Stimulated activated CD4-positive, alpha-beta T cell treated with anti-CD3 and anti-CD28 coated beads, Interleukin-1b, Interleukin-23, amount 100 ng/mL, for 24 hours (primary cell): Measurements from ENCODE around the gene LINGO1.

Experiments
- DNase-seq, 4 experiments: peaks; one replicate each; pipeline ENCODE4 v3.0.0-alpha.2; 2020; ENCODE audit warnings: low read depth in 4 of 4, low spot score in 1 of 4

Gene LINGO1

GRCh38 chr15:77657634-77658238 lies 25.0 kb upstream of the LINGO1 start:
- DNase-seq: no peak

DNA sequence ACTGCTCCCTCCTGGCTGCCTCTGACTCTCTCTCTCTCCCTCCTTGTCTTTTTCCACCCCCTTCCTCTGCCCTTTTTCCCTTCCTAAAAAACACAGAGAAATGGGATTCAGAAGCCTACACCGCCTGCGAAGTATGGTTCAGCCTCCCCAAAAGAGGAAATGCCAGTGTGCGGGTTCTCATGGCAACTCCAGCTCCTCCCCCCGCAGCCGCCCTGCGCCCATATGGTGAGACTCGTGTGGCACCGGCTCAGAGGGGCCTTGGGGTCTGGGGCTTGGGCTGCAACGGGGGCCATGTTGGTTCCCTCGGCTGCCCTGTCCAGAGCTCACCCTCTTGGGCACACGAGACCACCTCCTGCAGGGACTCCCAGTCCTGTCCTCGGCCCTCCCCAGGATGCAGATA lies 23.6 kb upstream of the LINGO1 start:
- no peak for DNase-seq

GRCh38 chr15:77654975-77655374 lies 22.3 kb upstream of the LINGO1 start:
- DNase-seq: no peak

GRCh38 chr15:77653832-77654480 lies 21.2 kb upstream of the LINGO1 start:
- no peak for DNase-seq

GRCh38 chr15:77650265-77650664 lies 17.6 kb upstream of the LINGO1 start:
- peak in 1 of 4 experiments; percentile 14 for DNase-seq

DNA sequence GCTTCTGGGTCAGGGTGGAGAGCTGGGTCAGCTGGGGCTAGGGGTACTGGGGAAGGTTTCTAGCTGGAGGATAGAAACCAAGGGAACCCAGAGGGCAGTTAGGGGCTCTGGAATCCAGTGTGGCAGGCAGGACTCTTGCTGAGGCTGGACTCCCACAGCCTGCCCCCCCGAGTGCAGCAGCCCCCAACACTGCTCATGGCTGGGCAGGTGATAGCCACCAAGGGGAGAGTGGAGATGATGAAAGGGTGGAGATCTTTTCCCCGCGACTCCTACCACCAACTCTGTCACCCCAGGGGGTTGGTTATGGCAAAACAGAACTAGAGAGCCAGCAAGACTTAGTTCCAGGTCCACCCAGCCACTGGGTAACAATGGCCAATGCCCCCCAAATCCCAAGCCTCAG lies 16.9 kb upstream of the LINGO1 start:
- no peak for DNase-seq

DNA sequence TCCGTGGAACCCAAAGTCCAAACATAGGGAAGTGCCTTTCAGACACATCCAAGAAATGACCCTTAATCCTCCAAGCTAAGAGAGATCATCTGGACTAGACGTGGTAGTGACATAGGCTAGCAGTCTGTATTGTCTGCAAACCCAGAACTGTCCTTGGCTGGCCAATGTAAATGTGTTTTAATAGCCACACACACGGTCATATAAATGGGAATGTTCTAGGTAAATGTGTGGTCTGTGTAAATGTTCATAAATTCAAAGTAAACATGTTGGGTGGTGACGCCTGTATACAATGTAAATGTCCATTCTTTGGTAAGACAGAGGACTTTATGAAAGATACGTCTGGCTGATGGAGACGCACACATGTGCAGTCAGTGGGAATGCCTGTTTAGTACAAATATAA lies 16.3 kb upstream of the LINGO1 start:
- DNase-seq: no peak

- DNase-seq: no peak
Observed at GRCh38 chr15:77647961-77648360, 15.2 kb upstream of the LINGO1 start.

DNA sequence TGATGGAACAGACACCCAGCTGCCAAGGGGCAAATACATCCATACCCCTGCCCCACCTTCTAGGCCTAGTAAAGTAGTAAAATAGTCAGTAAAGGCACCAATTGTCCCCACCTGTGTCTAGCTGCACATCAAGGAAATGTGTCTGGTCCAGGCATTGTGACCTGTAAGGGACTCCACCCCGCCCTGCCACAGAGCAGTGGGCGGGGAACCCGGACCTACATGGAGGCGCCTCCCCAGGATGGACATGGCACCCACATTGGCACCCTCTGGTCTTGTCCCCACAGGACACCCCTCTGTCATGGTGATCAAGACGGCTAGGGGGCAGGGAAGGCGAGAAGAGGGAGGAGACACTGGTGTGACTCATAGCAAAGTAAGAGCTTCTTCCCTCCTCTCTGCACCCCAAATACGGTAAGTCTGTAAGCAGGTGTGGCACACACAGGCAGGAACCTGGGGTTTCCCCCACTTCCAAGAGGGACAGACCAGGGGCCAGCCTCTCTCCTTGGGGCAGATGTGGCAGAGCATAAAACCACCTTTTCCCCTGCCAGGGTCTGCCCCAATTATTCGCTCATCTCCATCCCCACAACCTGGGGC lies 13.5 kb upstream of the LINGO1 start:
- no peak for DNase-seq

GRCh38 chr15:77645602-77646001 lies 12.9 kb upstream of the LINGO1 start:
- DNase-seq: no peak

DNA sequence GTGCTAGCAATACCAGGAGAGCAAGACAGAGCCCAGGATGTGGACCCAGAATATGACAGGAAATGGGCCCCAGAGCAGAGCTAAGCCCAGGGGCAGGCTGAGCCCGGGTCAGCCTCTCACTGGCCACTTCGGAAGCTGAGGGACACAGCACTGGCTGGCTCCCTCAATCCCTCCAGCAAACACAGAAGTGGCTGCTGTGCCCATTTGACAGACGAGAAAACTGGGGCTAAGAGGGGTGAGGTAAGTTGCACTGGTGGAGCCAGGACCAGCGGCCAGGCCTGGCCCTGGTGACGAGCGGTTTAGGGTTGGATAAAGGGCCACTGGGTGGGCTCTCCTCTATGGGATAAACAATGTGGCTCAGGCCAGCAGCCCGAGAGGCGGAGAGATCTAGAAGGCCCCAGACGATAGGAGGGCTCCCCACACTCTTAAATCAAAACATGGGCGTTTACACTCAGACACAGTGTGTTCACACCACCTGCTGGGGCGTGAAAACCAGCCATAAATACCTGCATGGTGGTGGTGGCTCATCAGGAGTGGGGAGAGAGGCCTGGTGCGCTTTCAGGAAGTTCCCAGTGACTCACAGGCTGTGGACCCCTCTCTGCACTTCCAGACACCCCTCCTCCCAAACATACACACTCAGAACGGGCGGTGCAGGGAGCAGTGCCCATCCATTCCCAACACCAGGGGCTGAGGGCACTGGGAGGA lies 12.0 kb upstream of the LINGO1 start:
- DNase-seq: no peak

- DNase-seq: no peak
Observed at GRCh38 chr15:77643764-77644163, 11.1 kb upstream of the LINGO1 start.

GRCh38 chr15:77642793-77643430 lies 10.2 kb upstream of the LINGO1 start:
- no peak for DNase-seq

DNA sequence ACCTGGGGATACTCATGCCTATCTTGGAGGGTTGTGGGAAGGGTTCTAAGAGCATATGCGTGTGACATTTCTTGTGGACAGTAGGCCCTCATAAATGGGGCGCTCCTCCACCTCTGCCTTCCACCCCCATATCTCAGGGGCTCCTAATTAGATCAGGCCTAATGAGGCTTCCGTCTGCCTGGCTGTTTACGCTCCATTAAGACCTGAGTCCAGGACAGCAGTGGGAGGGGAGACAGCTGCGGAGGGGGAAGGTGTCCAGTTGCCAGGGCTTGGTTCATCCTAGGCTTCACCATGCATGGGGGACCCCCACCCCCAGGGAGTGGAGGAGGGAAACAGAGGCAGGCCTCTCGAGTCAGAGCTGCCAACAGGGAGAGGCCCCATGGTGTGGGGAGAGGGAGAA lies 9.3 kb upstream of the LINGO1 start:
- no peak for DNase-seq

DNA sequence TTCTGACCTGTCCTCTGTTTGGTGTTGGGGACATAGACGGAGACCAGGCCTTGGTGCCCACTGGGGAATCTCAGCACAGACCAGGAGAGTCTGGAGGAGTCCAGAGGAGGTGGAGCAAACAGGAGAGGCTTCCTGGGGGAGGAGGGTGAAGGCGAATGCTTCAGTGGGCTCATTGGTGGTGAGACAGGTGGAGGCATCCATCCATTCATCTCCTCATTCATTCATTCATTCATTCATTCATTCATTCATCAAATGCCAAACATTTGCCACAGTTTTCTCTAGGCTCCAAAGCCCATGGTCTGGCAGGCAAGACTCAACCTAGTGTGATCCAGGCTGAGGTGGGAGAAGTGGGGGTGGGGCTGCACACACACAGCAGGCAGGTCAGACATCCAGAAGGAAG lies 7.9 kb upstream of the LINGO1 start:
- DNase-seq: no peak

DNA sequence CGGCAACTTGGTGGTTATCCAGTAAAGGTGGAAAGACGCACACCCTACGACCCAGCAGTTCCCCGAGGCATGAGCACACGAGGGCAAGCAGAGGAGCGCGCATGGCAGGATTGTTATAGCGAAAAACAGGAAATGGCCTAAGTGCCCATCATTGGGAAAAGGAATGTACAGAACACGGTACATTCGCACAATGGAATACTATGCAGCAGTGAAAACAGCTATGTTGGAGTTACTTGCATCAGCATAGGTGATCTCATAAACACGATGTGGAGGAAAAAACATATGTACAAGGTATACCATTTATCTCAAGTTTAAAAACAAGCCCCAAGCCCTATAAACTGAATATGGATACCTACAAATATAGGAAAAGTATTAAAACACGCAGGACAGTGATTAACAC lies 6.7 kb upstream of the LINGO1 start:
- DNase-seq: no peak

- no peak for DNase-seq
Observed at GRCh38 chr15:77637851-77638692, 5.4 kb upstream of the LINGO1 start.

- DNase-seq: no peak
Observed at GRCh38 chr15:77636209-77636608, 3.5 kb upstream of the LINGO1 start.

- DNase-seq: peak; percentile 20 to 57 (median 40)
Observed at GRCh38 chr15:77634266-77634962, 1.7 kb upstream of the LINGO1 start.

DNA sequence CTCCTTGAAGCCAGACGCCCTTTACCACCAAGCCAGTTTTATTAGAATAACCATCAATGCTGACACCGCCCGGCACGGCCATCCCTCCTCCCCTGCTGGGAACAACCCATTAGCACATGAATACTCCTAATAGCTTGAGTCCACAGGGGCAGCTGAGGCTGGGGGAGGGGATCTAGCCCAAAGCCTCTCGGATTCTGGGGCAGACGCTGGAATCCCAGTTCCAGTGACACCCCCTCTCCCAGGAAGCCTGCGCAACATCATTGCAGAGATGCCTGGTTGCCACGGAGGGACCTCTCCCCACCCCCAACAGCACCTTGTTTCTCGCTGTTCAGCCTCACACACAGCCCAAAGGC lies 1.2 kb upstream of the LINGO1 start:
- DNase-seq: no peak
